Renal cortex interstitium (tissue), 11 donors: ENCODE data around the gene SMURF2. TPM values are rescaled to one million over a fixed set of nuclear protein-coding genes. Genes with fewer than 3 reads are reported as not detected.
"Not testable (repeated sequence)": the region's sequence is repeated elsewhere in the genome, so short reads cannot be mapped to it uniquely, and the experiment has no call there.

Source experiments
- DNase-seq, 11 donors: peaks; one replicate each; pipeline ENCODE4 v3.0.0-alpha.2; 2013; ENCODE audit warnings: low read depth in 9 of 11, low spot score in 4 of 11; ENCODE audit errors: extremely low read depth in 1 of 11
- polyA plus RNA-seq, 3 donors: library from polyadenylated mRNA; unstranded; fragments of 120-200 nt; gene quantifications; one replicate each; pipeline ENCODE4 v1.2.1, GENCODE V29; 2013; ENCODE audit not compliant: insufficient read length in 3 of 3

The SMURF2 gene
- polyA plus RNA-seq, 3 donors = 32.2 to 37.2 (median 32.7) TPM

- no peak for DNase-seq
These were observed 53.5 kb downstream of the SMURF2 start for GRCh38 chr17:64608571-64608981.

GRCh38 chr17:64607862-64608565 is 54.1 kb downstream of the SMURF2 start:
- no peak for DNase-seq

- not testable (repeated sequence) for DNase-seq
These were observed 57.6 kb downstream of the SMURF2 start for GRCh38 chr17:64604532-64604931.

GRCh38 chr17:64603987-64604386 is 58.1 kb downstream of the SMURF2 start:
- DNase-seq = no peak

DNA sequence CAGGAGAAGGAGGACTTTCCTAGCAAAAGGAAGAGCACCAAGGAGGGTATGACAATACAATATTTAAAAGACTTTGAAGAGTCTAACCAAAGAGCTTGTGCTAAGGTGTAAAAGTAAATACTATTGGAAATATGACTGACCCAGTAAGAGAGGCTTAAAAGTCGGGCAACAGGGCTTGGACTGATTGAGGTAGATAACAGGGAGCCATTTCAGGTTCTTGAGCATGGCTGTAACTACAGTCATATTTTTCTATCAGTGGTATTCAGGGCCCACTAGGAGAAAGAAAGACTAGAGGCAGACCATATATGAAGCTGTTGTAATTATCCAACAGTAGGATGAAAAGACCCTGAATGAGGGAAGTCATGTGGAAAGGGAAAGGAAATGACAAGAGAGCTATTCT is 62.3 kb downstream of the SMURF2 start:
- no peak for DNase-seq

GRCh38 chr17:64599187-64599676 is 62.9 kb downstream of the SMURF2 start:
- no peak for DNase-seq

GRCh38 chr17:64598672-64599071 is 63.4 kb downstream of the SMURF2 start:
- no peak for DNase-seq

DNA sequence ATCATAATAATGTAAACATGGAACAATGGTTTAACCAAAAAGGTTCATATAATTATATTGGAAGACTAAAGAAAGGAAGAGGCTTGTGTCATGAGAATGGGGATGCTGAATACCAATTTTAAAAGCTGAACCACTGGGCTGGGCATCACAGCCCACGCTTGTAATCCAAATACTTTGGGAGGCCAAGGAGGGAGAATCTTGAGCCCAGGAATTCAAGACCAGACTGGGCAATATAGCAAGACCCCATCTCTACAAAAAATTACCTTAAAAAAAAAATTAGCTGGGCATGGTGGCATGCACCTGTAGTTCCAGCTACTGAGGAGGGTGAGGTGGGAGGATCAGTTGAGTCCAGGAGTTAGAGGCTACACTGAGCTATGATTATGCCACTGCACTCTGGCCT is 65.1 kb downstream of the SMURF2 start:
- DNase-seq = no peak

DNA sequence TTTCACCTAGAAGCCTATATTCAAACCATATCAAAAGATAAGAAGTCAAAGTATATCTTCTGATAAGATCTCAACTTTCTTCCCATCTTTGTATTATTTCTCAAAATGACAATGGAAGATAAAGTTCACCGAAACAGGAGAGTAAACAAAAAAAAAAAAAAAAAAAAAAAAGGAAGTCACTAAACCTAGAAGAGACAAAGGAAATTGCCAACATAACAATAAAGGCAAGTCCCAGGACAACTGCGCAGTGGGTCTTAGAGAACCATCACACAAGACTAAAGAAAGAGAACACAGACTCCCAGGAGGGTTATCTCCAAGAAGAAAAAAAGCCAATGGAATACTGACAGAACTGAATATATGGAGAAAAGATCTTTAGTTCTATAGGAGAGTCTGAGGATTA is 65.7 kb downstream of the SMURF2 start:
- DNase-seq = no peak

- DNase-seq = no peak
These were observed 70.2 kb downstream of the SMURF2 start for GRCh38 chr17:64591944-64592343.

DNA sequence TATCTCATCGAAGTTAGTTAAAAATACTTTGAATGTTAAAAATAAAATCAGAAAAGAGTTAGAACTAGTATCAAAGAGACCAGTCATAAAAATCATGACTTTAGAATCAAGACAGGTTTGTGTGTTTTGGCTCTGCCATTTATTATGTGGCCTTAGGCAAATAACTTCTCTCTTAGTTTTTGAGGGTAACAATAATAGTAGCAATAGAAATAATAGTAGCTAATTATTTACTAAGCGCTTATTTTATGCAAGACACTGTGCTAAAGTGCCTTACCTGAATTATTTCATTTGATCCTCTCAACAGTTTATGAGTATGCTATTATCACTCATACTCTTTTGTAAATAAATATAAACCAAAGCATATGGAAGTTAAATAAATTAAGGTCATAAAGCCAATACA is 77.0 kb downstream of the SMURF2 start:
- no peak for DNase-seq

GRCh38 chr17:64583038-64583437 is 79.1 kb downstream of the SMURF2 start:
- DNase-seq = no peak

DNA sequence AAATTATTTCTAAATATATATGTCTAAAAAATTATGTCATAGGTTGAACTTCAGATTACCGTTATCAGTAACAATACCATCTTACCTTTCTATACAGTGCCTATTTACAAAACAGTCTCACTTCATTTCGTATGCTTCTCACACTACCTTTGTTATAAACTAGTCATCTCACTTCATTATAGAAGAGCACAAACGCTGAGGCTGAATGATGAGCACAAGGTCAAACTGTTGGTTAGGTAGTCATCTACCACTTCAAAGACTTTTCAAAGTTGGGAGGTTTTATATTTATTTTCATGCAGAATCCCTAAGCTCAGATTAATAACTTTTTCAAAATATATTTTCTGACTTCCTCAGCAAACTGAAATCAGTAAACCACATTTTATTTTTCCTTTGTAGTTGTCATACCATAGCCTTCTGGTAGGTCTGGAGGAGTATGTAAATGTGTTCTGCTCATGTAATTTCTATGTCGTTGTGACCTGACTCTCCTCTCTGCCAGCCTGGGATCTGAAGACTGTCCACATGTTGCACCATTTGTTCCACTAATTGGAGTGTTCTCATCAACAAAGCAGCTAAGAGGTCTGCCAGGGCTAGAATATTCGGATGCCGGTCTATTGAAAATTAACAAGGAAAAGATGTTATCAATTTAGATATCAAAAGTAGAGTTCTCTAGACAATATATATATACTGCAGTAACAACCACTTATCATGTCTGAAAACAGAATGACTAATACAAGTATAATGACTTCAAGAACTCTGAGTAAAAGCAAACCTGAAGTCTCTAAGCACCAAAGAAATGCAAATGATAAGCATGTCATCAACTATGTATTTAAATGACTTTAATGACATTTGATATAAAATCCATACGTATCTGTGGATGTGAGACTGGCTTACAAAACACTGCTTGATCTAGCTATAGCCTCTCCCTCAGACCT is 81.5 kb downstream of the SMURF2 start:
- DNase-seq = no peak

- DNase-seq = no peak
These were observed 82.2 kb downstream of the SMURF2 start for GRCh38 chr17:64579917-64580316.

- not testable (repeated sequence) for DNase-seq
These were observed 85.1 kb downstream of the SMURF2 start for GRCh38 chr17:64577025-64577424.

DNA sequence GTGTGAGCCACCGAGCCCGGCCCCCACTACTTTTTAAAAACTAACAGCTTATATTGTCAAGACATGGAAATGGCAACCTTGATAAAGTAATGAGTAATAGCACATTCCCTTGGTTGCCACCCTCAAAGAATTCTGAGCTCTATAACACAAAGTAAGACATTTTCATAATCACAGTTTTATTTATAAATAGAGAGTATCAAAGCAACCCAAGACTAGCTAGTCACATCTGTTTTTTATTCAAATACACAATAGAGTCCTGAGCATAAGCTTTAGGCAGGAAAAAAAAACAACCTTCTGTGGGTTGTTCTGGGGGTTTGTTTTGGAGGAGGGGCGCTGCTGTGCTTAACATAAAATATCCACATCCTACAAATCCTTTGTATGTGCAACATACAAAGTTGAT is 86.7 kb downstream of the SMURF2 start:
- DNase-seq = no peak

DNA sequence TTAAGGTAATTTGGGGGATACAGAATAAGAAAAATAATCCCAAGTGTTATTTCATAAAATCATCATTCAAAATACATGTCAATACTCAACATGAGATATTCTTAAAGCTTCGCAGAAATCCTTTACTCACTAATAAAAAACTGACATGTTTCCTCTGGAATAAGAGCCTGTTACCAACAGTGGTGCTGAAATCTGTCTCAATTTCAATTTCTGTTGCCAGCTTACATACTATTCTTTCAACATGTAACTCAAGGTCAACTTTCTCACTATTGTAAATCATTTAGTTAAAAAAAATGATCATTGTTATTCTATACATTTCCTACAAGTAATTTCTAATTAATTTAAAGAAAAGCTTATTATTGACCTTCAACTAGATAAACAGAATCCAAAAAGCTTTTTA is 87.5 kb downstream of the SMURF2 start:
- no peak for DNase-seq

DNA sequence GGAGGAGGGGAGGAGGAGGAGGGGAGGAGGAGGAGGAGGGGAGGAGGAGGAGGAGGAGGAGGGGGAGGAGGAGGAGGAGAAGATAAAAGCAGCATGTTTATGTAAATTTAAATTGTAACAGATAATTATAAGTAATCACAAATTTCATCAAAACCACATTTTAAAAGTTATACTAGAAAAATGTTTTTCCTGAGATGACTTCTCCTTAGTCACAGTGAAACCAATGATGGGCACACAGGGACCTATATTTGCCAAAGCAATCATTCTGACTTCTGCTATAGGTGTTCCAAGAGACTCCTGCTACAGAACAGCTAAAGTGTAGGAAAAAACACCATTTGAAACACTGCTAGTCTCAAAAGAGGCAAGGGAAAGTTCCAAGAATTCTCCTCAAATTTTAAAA is 88.9 kb downstream of the SMURF2 start:
- no peak for DNase-seq

DNA sequence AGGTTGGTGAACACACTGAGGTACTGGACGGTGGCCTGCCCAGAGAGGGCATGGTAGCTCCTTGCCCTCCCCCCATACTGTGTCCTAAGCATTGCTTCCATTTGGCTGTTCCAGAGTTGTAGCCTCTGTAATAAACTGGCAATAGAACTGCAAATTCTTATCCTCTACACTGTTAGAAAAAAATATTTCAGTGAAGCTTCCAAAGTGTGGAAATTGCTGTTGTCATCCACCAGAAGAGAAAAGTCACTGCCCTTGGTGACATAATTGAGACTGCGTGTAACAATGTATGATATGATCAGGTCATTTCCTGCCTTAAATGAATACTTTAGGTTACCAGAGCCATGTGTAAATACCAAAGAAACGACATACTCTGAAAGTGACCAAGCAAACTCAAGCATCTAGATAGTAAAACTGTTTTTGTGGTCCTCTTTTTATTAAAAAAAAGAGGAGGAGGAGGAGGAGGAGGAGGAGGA is 89.4 kb downstream of the SMURF2 start:
- no peak for DNase-seq

DNA sequence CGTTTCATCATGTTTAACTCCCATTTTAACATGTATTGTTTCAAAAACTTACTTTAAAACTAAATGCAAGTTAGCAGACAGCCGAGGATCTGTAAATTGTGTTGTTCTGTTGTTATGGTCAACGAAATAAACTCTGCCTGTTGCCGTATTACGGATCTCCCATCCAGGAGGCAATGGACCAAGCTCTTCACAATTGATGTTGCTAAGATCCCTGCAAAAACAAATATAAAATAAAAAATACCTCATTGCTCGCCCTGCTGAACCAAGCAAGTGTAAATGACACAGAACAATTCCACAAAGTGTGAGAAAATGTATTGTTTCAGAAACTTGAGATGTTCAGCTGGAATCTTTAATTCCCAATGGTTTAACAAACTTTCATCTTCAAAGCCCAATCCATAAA is 90.4 kb downstream of the SMURF2 start:
- DNase-seq = no peak
